Lower leg skin (tissue), 4 donors: ENCODE data around the gene C1orf35. TPM values are rescaled to one million over a fixed set of nuclear protein-coding genes. Genes with fewer than 3 reads are reported as not detected.
A peak's percentile ranks its signal among the peaks of the same experiment; 100 is the strongest.

Source experiments
- DNase-seq, 2 donors: peaks; one replicate each; pipeline ENCODE4 v3.0.0-alpha.2; 2019; ENCODE audit warnings: low spot score in 2 of 2
- H3K4me3 ChIP-seq: fragments of 200-600 bp; sonication (generic); 2 replicates; pipeline ENCODE4 v1.5.1; 2017; ENCODE audit warnings: mild to moderate bottlenecking, low read depth; ENCODE audit not compliant: poor library complexity, severe bottlenecking
- POLR2A ChIP-seq, 2 donors: fragments of 450-650 bp; IDR thresholded peaks; one replicate each; pipeline ENCODE4 v1.6.1; 2016 to 2017; ENCODE audit warnings: antibody characterized with exemption in 2 of 2, mild to moderate bottlenecking in 1 of 2, moderate library complexity in 1 of 2
- WGBS, 2 donors: methylation state at CpG; one replicate each; pipeline ENCODE4 v1.1.5; 2018; 5-methylcytosine and 5-hydroxymethylcytosine counted together
- intact Hi-C: fragments of 100-400 bp; cut with DNase I; formaldehyde crosslinking; loops from one replicate; pipeline ENCODE4 v1.15.0; 2023; ENCODE audit warnings: low total_unique reads
- total RNA-seq, 4 donors: library from RNA; depleted of rRNA; stranded (reverse); fragments of >200 nt; gene quantifications; one replicate each; pipeline ENCODE4 v1.1.0, GENCODE V29; 2016
- TF ChIP-seq, protein P1 (sequence below), 3 donors: fragments of 450-650 bp; IDR thresholded peaks; one replicate each; pipeline ENCODE4 v1.5.1; 2016; ENCODE audit warnings: antibody characterized with exemption in 3 of 3, mild to moderate bottlenecking in 3 of 3, moderate library complexity in 2 of 3

The C1orf35 gene
- total RNA-seq, 4 donors from 2014 or later = 16.9 to 37.0 (median 31.3) TPM

DNA sequence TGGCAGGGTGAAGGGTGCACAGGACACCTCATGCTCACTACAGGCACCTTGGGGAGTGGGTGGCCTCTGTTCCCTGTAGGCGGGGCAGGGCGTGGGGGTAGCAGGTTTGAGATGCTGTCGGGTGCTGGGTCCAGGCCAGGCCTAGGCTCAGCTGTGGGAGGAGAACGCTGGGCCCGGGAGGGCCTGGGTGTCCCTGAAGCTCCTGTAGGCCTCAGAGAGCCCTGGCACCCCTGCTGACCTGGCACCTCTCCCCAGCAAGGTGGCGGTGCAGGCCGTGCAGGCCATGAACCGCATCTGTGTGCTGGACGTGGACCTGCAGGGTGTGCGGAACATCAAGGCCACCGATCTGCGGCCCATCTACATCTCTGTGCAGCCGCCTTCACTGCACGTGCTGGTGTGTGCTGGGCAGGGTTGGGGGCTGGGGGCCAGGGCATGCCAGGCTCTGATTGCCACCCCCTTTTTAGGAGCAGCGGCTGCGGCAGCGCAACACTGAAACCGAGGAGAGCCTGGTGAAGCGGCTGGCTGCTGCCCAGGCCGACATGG lies 44.1 kb upstream of the C1orf35 start:
- TF ChIP-seq, protein P1, sequence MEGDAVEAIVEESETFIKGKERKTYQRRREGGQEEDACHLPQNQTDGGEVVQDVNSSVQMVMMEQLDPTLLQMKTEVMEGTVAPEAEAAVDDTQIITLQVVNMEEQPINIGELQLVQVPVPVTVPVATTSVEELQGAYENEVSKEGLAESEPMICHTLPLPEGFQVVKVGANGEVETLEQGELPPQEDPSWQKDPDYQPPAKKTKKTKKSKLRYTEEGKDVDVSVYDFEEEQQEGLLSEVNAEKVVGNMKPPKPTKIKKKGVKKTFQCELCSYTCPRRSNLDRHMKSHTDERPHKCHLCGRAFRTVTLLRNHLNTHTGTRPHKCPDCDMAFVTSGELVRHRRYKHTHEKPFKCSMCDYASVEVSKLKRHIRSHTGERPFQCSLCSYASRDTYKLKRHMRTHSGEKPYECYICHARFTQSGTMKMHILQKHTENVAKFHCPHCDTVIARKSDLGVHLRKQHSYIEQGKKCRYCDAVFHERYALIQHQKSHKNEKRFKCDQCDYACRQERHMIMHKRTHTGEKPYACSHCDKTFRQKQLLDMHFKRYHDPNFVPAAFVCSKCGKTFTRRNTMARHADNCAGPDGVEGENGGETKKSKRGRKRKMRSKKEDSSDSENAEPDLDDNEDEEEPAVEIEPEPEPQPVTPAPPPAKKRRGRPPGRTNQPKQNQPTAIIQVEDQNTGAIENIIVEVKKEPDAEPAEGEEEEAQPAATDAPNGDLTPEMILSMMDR (IDR thresholded peaks at IDR 0.05) = no peak
- TF ChIP-seq POLR2A (IDR thresholded peaks at IDR 0.05) = no peak
- no peak for DNase-seq
- WGBS, 2 donors = 81 to 84% methylated on average over 13 to 20 of the region's 20 CpGs
- intact Hi-C loops = no loop called here
- no peak overlapping the region for H3K4me3 ChIP-seq

DNA sequence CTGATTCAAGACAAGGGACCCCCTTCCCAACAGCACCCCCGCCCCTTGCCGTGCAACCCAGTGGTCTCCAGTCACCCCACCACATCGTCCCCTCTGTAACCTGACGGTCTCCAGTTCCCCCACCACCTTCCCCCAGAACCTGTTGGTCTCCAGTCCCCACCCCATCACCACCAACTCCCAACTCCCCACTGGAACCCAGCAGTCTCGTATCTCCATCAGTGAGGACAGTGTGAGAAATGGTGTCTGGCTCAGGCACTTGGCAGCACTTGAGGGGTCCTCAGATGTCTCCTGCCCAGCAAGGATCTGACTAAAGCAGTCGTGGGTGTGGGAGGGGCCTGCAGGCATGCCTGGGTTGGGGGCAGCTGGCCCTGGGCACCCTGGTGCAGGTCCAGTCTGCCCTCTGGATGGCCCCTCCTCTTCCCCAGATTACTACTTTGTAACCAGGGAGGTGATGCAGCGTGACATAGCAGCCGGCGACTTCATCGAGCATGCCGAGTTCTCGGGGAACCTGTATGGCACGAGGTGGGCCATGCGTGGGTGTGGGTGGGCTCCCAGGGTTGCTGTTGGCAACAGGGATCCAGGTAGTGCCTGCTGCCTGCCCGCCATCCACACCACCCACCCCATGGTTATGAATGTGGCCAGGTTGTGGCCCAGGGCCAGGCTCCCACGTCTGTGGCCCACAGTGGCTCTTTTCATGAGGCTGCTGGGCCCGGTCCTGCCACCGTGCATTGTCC lies 43.5 kb upstream of the C1orf35 start:
- WGBS, 2 donors = 73 to 75% methylated on average over 17 to 18 of the region's 18 CpGs
- intact Hi-C loops = no loop called here
- H3K4me3 ChIP-seq = no peak overlapping the region
- DNase-seq = no peak
- TF ChIP-seq POLR2A (IDR thresholded peaks at IDR 0.05) = no peak
- TF ChIP-seq, protein P1 (IDR thresholded peaks at IDR 0.05) = no peak

DNA sequence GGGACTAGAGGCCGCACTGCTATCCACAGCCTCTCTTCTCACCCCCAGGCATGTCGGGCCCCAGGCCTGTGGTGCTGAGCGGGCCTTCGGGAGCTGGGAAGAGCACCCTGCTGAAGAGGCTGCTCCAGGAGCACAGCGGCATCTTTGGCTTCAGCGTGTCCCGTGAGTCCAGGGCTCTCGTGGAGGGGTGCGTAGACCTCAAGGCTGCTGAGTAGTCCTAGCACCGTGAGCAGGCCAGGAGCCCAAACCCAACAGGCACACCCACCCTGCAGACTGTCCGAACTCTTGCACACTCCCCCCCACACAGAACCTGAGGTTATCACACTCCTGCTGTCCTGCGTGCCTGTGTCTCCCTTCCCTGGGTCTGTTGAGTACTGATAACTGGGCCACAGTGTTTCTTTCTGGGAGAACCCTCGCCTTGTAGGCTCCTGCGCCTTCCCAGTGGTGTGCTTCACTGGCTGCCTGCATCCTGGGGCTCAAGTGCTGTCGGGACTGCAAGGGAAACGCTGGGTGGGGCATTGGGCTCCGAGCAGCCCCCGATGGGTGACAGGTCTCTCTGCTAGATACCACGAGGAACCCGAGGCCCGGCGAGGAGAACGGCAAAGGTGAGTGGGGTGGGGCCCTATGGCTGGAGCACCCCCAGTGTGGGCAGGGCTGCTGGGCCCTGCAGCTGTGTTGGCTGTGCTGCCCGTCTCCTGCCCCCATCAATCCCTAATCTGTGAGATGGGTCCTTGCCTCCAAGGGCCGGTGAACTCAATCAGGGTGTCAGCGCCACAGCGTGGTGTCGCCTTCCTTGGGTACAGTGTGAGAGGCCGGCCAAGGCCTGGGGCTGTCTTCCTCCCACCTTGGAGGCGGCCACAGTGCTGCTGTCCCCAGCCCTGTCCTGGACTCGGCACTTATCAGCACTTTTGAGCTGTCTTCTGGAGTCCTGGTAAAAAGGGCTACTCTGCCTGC lies 42.6 kb upstream of the C1orf35 start:
- TF ChIP-seq, protein P1 (IDR thresholded peaks at IDR 0.05) = no peak
- TF ChIP-seq POLR2A (IDR thresholded peaks at IDR 0.05) = no peak
- WGBS, 2 donors = 79 to 81% methylated on average over 26 to 31 of the region's 31 CpGs
- no peak overlapping the region for H3K4me3 ChIP-seq
- peak in 1 of 2 donors; percentile 75 for DNase-seq
- intact Hi-C loops = no loop called here

DNA sequence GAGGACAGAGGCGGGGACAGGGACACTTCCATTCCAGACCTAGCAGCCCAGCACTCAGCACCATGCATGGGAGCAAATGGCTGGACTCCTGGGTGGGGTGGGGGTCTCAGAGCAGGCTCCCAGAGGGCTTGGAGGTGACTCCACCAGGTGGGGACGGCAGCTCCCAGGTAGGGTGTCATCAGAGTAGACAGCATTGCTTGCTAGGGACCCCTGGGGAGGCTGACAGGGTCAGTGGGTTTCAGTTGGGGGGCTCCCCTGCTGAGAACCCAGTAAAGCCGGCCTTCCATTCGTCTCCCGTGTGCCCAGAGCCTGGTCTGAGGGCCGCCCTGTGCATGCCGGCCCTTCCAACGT lies 41.8 kb upstream of the C1orf35 start:
- intact Hi-C loops = no loop called here
- no peak overlapping the region for H3K4me3 ChIP-seq
- TF ChIP-seq, protein P1 (IDR thresholded peaks at IDR 0.05) = no peak
- TF ChIP-seq POLR2A (IDR thresholded peaks at IDR 0.05) = no peak
- DNase-seq = peak in 1 of 2 donors; percentile 82
- WGBS, 2 donors = 74 to 89% methylated on average over 2 to 8 of the region's 8 CpGs

DNA sequence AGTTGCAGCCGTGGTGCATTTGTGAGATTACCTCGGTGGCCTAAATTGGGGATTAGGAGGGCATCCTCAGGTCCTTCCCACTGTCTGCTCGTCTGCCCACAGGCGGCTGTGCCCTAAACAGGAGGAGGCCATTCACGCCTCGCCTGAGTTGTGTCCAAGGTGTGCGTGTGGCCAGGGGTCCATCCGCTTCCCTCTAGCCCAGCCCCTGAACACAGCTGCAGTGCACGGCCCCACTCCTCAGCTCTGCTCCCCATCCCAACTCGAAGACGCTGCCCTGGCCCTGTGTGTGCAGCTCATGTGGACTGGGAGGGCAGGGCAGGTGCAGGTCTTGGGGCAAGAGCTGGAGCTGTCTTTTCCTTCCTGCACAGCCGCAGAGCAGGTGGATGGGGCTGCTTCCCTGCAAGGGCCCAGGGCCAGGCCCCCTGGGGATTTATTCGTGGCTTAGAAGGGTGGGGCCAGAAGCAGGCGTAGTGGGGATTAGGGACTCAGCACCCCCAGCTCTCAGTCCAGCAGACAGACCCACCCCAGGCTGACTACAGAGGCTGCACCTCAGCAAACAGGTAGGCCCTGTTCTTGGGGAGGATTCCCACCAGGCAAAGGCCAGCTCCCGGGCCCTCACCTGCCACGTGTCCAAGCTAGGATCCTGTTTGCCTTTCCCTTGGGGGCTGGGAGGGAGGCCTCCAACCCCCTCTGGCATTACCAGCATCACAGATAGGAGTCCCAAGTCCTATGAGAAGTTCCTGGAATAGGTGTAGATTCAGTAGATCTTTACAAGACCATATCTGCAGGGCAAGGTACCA lies 41.3 kb upstream of the C1orf35 start:
- H3K4me3 ChIP-seq = no peak overlapping the region
- TF ChIP-seq, protein P1 (IDR thresholded peaks at IDR 0.05) = no peak
- TF ChIP-seq POLR2A (IDR thresholded peaks at IDR 0.05) = no peak
- intact Hi-C loops = no loop called here
- no peak for DNase-seq
- WGBS, 2 donors = 62 to 71% methylated on average over 12 to 16 of the region's 16 CpGs
